HL-60 (cell line): ENCODE measurements around the gene ITPRID2.

Experiments used
- DNase-seq, 2 experiments: peaks; one replicate each; pipeline ENCODE4 v3.0.0-alpha.2; 2010 to 2020; ENCODE audit warnings: low read depth in 1 of 2, low spot score in 1 of 2
- H3K27ac ChIP-seq: fragments of 250-450 bp; sonication (Bioruptor Pico); replicated peaks from 2 replicates; pipeline ENCODE4 v1.5.1; 2020; ENCODE audit warnings: mild to moderate bottlenecking, moderate library complexity
- H3K27me3 ChIP-seq: fragments of 250-450 bp; sonication (Bioruptor Pico); 2 replicates; pipeline ENCODE4 v1.5.1; 2021; ENCODE audit warnings: mild to moderate bottlenecking, moderate library complexity; ENCODE audit not compliant: insufficient read depth, poor library complexity, severe bottlenecking
- H3K4me3 ChIP-seq: replicated peaks from 2 replicates; pipeline ENCODE4 v1.5.1; 2011; ENCODE audit warnings: mild to moderate bottlenecking, control low read depth, low read length; ENCODE audit not compliant: insufficient read depth
- GABPA ChIP-seq: IDR thresholded peaks from 2 replicates; pipeline ENCODE4 v1.6.1; 2012; ENCODE audit warnings: low read depth
- POLR2AphosphoS5 ChIP-seq: IDR thresholded peaks from 2 replicates; pipeline ENCODE4 v1.6.1; 2012; ENCODE audit warnings: low read depth
- REST ChIP-seq: IDR thresholded peaks from 2 replicates; pipeline ENCODE4 v1.6.1; 2012; ENCODE audit warnings: low read depth; ENCODE audit not compliant: insufficient replicate concordance
- SPI1 ChIP-seq: IDR thresholded peaks from 2 replicates; pipeline ENCODE4 v1.6.1; 2012; ENCODE audit warnings: low read depth, mild to moderate bottlenecking, borderline replicate concordance
- TF ChIP-seq, protein P1 (sequence below): IDR thresholded peaks from one replicate; pipeline ENCODE4 v1.5.1; 2011; ENCODE audit warnings: low read length, control low read depth, inconsistent platforms; ENCODE audit not compliant: insufficient read depth

The ITPRID2 gene

DNA sequence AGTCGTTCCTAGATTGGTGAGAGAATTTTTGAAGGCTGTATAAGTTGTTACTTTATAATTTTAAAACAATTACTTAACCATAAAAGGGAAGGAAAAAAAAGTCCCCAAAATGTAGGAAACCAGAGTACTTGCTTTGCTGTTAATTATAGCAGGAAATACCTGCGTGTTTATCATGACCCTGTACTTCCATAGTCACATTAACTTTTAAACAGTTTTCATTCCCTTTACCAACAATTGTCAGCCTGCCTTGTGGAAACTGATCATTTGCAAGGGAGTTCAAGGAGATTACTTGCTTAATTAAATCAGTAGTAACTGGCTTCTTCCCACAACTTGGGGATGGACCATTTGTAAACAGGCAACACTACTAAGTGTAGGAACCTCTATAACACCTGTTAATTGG is 6.4 kb upstream of the ITPRID2 start:
- H3K27me3 ChIP-seq = no peaks in the 10 kb centered on the region
- TF ChIP-seq REST (no peak), GABPA (no peak), SPI1 (no peak), POLR2AphosphoS5 (no peak)
- TF ChIP-seq, protein P1, sequence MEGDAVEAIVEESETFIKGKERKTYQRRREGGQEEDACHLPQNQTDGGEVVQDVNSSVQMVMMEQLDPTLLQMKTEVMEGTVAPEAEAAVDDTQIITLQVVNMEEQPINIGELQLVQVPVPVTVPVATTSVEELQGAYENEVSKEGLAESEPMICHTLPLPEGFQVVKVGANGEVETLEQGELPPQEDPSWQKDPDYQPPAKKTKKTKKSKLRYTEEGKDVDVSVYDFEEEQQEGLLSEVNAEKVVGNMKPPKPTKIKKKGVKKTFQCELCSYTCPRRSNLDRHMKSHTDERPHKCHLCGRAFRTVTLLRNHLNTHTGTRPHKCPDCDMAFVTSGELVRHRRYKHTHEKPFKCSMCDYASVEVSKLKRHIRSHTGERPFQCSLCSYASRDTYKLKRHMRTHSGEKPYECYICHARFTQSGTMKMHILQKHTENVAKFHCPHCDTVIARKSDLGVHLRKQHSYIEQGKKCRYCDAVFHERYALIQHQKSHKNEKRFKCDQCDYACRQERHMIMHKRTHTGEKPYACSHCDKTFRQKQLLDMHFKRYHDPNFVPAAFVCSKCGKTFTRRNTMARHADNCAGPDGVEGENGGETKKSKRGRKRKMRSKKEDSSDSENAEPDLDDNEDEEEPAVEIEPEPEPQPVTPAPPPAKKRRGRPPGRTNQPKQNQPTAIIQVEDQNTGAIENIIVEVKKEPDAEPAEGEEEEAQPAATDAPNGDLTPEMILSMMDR = no peak
- no peak overlapping the region for H3K4me3 ChIP-seq
- no peak overlapping the region for H3K27ac ChIP-seq
- no peak for DNase-seq

- no peak overlapping the region for H3K27ac ChIP-seq
- H3K27me3 ChIP-seq = no peaks in the 10 kb centered on the region
- no peak for DNase-seq
- no peak overlapping the region for H3K4me3 ChIP-seq
- no peak for TF ChIP-seq REST
- no peak for TF ChIP-seq GABPA
Measured at GRCh38 chr2:181886192-181886591, 5.3 kb upstream of the ITPRID2 start.

GRCh38 chr2:181887045-181887444 is 4.5 kb upstream of the ITPRID2 start:
- Histone ChIP-seq H3K4me3 (no peak overlapping the region), H3K27ac (no peak overlapping the region), H3K27me3 (no peaks in the 10 kb centered on the region)
- TF ChIP-seq, protein P1 = no peak
- TF ChIP-seq SPI1 (no peak), GABPA (no peak), POLR2AphosphoS5 (no peak), REST (no peak)
- no peak for DNase-seq

DNA sequence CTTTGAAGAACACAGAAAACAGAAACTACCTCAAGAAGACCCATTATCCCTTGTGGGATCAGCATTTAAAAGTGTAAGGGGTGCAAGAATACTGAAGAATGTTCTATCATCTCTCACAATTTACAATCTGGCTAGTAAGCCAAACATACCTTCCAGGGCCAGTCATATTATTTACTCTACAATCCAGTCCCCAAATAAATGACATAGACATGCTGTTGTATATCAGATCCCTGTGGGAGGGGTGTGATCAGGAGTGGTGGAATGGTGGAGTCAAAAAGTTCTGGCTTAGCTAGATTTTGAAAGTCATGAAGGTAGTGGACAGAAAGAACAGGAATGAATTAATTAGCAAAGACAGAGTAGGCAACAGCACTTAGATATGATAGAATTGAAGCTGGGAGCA is 1.8 kb upstream of the ITPRID2 start:
- H3K4me3 ChIP-seq = no peak overlapping the region
- no peak overlapping the region for H3K27ac ChIP-seq
- TF ChIP-seq SPI1 (no peak), POLR2AphosphoS5 (no peak), GABPA (no peak), REST (no peak)
- TF ChIP-seq, protein P1 = no peak
- no peak for DNase-seq
- no peaks in the 10 kb centered on the region for H3K27me3 ChIP-seq
